Aortic smooth muscle cell (primary cell): Measurements from ENCODE around the gene RNPC3. TPM values are rescaled to one million over a fixed set of nuclear protein-coding genes. Genes with fewer than 3 reads are reported as not detected.

Experiments
- total RNA-seq: library from RNA; depleted of rRNA; stranded (reverse); fragments of >200 nt; gene quantifications from 2 replicates; pipeline ENCODE4 v1.2.3, GENCODE V29; 2014

Gene RNPC3
- total RNA-seq, result 3.8 and 5.2 TPM in 2 replicates

GRCh38 chr1:103525607-103526507, at the start of gene RNPC3:
Gene RNPC3 (plus strand): TSS chr1:103525699. CDS start chr1:103526071, 372 bp downstream.

DNA sequence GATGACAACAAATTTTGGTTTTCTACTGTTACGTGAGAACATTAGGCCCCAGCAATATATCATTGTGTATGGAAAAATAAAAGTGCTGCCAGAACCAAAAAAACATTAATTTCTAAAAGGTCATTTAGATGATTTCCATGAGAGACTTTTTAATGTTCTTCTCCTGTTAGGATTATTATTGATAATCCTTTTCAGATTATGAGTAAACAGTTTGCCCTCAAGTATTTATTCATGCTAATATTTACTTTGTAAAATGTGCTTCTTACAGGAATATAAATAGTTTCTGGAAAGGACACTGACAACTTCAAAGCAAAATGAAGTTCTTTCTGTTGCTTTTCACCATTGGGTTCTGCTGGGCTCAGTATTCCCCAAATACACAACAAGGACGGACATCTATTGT, 45.8 kb downstream of the RNPC3 start, which contains the start of gene AMY2B:
Gene AMY2B (plus strand): TSS at position 301 of the 400 bp plus-strand sequence. CDS start 14 bp downstream, at position 315.

Other genes starting within 250 kb of the RNPC3 start
- gene AMY2B, start 45.9 kb downstream of the RNPC3 start, total RNA-seq, result 10.0 and 10.6 TPM in 2 replicates
- gene AMY2A, start 91.7 kb downstream of the RNPC3 start, total RNA-seq, result not detected in 2 replicates
- gene AMY1A, start 130.1 kb downstream of the RNPC3 start, total RNA-seq, result not detected in 2 replicates
- gene AMY1B, start 170.5 kb downstream of the RNPC3 start, total RNA-seq, result not detected in 2 replicates
- not detected in 2 replicates for gene AMY1C, start 224.2 kb downstream of the RNPC3 start, total RNA-seq